GM12878 (cell line): ENCODE measurements around the gene ADAMTSL5. TPM values are rescaled to one million over a fixed set of nuclear protein-coding genes. Genes with fewer than 3 reads are reported as not detected.
A peak's percentile ranks its signal among the peaks of the same experiment; 100 is the strongest.

ENCODE experiments used
- ATAC-seq: fragments of 200-7000 bp; cut with Tn5 transposase; 3 replicates; pipeline ENCODE4 v1.9.1; 2020; ENCODE audit warnings: mild to moderate bottlenecking, moderate library complexity
- BruUV-seq: library from RNA; stranded (reverse); fragments of 400-500 nt; replicated peaks from 2 replicates; lab custom pipeline; 2021; lab: Mats Ljungman, UMichigan
- CTCF ChIA-PET: fragments of 300-600 bp; sonication (Branson Sonifier 250); formaldehyde crosslinking; extraction: SDS; loops from one replicate; lab custom pipeline; 2021; ENCODE audit warnings: inconsistent platforms; lab: Yijun Ruan, JAX
- POLR2A ChIA-PET: fragments of 350-600 bp; formaldehyde crosslinking; extraction: SDS; loops from one replicate; lab custom pipeline; 2021; ENCODE audit warnings: inconsistent platforms; lab: Charles Lee
- RAD21 ChIA-PET: fragments of 300-600 bp; sonication (Branson Sonifier 250); formaldehyde crosslinking; loops from one replicate; lab custom pipeline; 2023; ENCODE audit warnings: antibody characterized with exemption; ENCODE audit not compliant: unreplicated experiment; lab: Charles Lee
- SMC1A ChIA-PET: fragments of 300-600 bp; sonication (Branson Sonifier 250); formaldehyde crosslinking; loops from one replicate; lab custom pipeline; 2023; ENCODE audit not compliant: unreplicated experiment, uncharacterized antibody; lab: Charles Lee
- DNase-seq: peaks from one replicate; pipeline ENCODE4 v3.0.0-alpha.2; 2011; ENCODE audit warnings: low read depth, low spot score
- FAIRE-seq: peaks from 3 replicates; lab custom pipeline; 2011; peaks lifted over from hg19 to GRCh38; lab: Jason Lieb, UNC
- H2AFZ ChIP-seq: 2 replicates; pipeline ENCODE4 v1.6.0; 2011; ENCODE audit warnings: low read depth, low read length, control low read depth; ENCODE audit not compliant: control insufficient read depth
- H3K27ac ChIP-seq: 2 replicates; pipeline ENCODE4 v1.5.1; 2011; ENCODE audit warnings: control low read depth; ENCODE audit not compliant: control insufficient read depth, insufficient read depth
- H3K27me3 ChIP-seq, 2 experiments: replicated peaks in 1 of 2; 2 replicates each; pipeline versions ENCODE4 v1.6.0 to v1.6.1; 2011; ENCODE audit warnings: low read length in 1 of 2; ENCODE audit not compliant: control insufficient read depth in 2 of 2, insufficient read depth in 2 of 2
- H3K36me3 ChIP-seq, 2 experiments: 2 replicates each; pipeline ENCODE4 v1.5.1; 2011; ENCODE audit warnings: low read length in 1 of 2; ENCODE audit not compliant: control insufficient read depth in 2 of 2, insufficient read depth in 2 of 2
- H3K4me1 ChIP-seq: 2 replicates; pipeline ENCODE4 v1.6.1; 2011; ENCODE audit warnings: mild to moderate bottlenecking, low read length, moderate library complexity, mixed read lengths; ENCODE audit not compliant: control insufficient read depth, insufficient read depth
- H3K4me2 ChIP-seq: 2 replicates; pipeline ENCODE4 v1.6.0; 2011; ENCODE audit warnings: control low read depth; ENCODE audit not compliant: control insufficient read depth, insufficient read depth
- H3K4me3 ChIP-seq: fragments of 200-600 bp; sonication (generic); 2 replicates; pipeline ENCODE4 v1.5.1; 2016
- H3K79me2 ChIP-seq: 2 replicates; pipeline ENCODE4 v1.6.0; 2011; ENCODE audit warnings: low read length; ENCODE audit not compliant: control insufficient read depth, insufficient read depth
- H3K9ac ChIP-seq: 2 replicates; pipeline ENCODE4 v1.8.0; 2011; ENCODE audit warnings: low read length, control low read depth, mixed read lengths; ENCODE audit not compliant: control insufficient read depth, insufficient read depth
- H3K9me3 ChIP-seq: replicated peaks from 3 replicates; pipeline ENCODE4 v1.5.1; 2011; ENCODE audit warnings: mild to moderate bottlenecking, low read length; ENCODE audit not compliant: control insufficient read depth, insufficient read depth
- H4K20me1 ChIP-seq: 2 replicates; pipeline ENCODE4 v1.6.0; 2011; ENCODE audit not compliant: control insufficient read depth, insufficient read depth
- ATF7 ChIP-seq: fragments of 450-650 bp; IDR thresholded peaks from 2 replicates; pipeline ENCODE4 v1.6.1; 2016; ENCODE audit warnings: low read depth, mild to moderate bottlenecking
- CBFB ChIP-seq: IDR thresholded peaks from 2 replicates; pipeline ENCODE4 v1.6.1; 2016; ENCODE audit warnings: antibody characterized with exemption, low read depth
- CBX5 ChIP-seq: sonication (generic); IDR thresholded peaks from 2 replicates; pipeline ENCODE4 v1.6.1; 2016; ENCODE audit warnings: low read depth, moderate library complexity, mild to moderate bottlenecking, inconsistent platforms
- DPF2 ChIP-seq: fragments of 450-650 bp; IDR thresholded peaks from 2 replicates; pipeline ENCODE4 v1.6.1; 2017; ENCODE audit warnings: mild to moderate bottlenecking
- ETV6 ChIP-seq, 2 experiments: fragments of 450-650 bp in 1 of 2; IDR thresholded peaks in 1 of 2; conservative IDR thresholded peaks in 1 of 2; 2 replicates each; pipeline ENCODE4 v1.6.1; 2014; ENCODE audit warnings: antibody characterized with exemption in 1 of 2, borderline replicate concordance in 1 of 2, low read depth in 1 of 2, mild to moderate bottlenecking in 1 of 2, moderate library complexity in 1 of 2
- MEF2A ChIP-seq: IDR thresholded peaks from 2 replicates; pipeline ENCODE4 v1.6.1; 2011; ENCODE audit warnings: low read depth, mild to moderate bottlenecking, low read length, moderate library complexity; ENCODE audit not compliant: insufficient read depth
- MYC ChIP-seq: IDR thresholded peaks from 2 replicates; pipeline ENCODE4 v1.6.1; 2011; ENCODE audit warnings: mild to moderate bottlenecking, low read length, moderate library complexity, inconsistent platforms; ENCODE audit not compliant: insufficient read depth, insufficient replicate concordance, insufficient read length, severe bottlenecking
- NR2C2 ChIP-seq: IDR thresholded peaks from 2 replicates; pipeline ENCODE4 v1.6.1; 2011; ENCODE audit warnings: borderline replicate concordance, low read depth; ENCODE audit not compliant: control insufficient read depth, insufficient read length
- NR2F1 ChIP-seq: fragments of 450-650 bp; conservative IDR thresholded peaks from 2 replicates; pipeline ENCODE4 v1.6.1; 2017; ENCODE audit warnings: mild to moderate bottlenecking
- RAD21 ChIP-seq: IDR thresholded peaks from 2 replicates; pipeline ENCODE4 v1.6.1; 2011; ENCODE audit warnings: mild to moderate bottlenecking, low read depth, low read length, moderate library complexity; ENCODE audit not compliant: insufficient read depth
- SIX5 ChIP-seq: IDR thresholded peaks from 2 replicates; pipeline ENCODE4 v1.6.1; 2011; ENCODE audit warnings: mild to moderate bottlenecking, low read depth, low read length, moderate library complexity; ENCODE audit not compliant: severe bottlenecking
- STAT1 ChIP-seq: fragments of 450-650 bp; conservative IDR thresholded peaks from 2 replicates; pipeline ENCODE4 v1.6.1; 2014; ENCODE audit warnings: antibody characterized with exemption, mild to moderate bottlenecking
- SUPT20H ChIP-seq: IDR thresholded peaks from 2 replicates; pipeline ENCODE4 v1.6.1; 2011; ENCODE audit warnings: low read depth, mild to moderate bottlenecking, low read length, moderate library complexity, borderline replicate concordance; ENCODE audit not compliant: control insufficient read depth
- YY1 ChIP-seq: IDR thresholded peaks from 2 replicates; pipeline ENCODE4 v1.6.1; 2011; ENCODE audit warnings: low read depth, mild to moderate bottlenecking, low read length
- ZNF622 ChIP-seq: fragments of 450-650 bp; IDR thresholded peaks from 2 replicates; pipeline ENCODE4 v1.6.1; 2017; ENCODE audit warnings: mild to moderate bottlenecking, inconsistent platforms
- WGBS: methylation state at CpG from one replicate; pipeline ENCODE4 v1.1.6; 2016; ENCODE audit warnings: low lambda C conversion rate; ENCODE audit not compliant: insufficient replicate concordance, insufficient coverage; ENCODE audit errors: missing lambda C conversion rate; 5-methylcytosine and 5-hydroxymethylcytosine counted together
- in situ Hi-C: fragments of 300-500 bp; cut with MboI; formaldehyde crosslinking; loops from 9 replicates; pipeline ENCODE4 v1.14.3; 2018; ENCODE audit warnings: mixed read lengths
- intact Hi-C: fragments of 100-400 bp; cut with micrococcal nuclease; formaldehyde crosslinking; loops from one replicate; pipeline ENCODE4 v1.14.2; 2022; ENCODE audit not compliant: unreplicated experiment
- polyA plus RNA-seq, 11 experiments: library from polyadenylated mRNA; depleted of rRNA in 4 of 11; unstranded in 6 of 11; stranded (reverse) in 5 of 11; fragments of >200 nt; fragmentation: Nextera tagmentation in 4 of 11; fragmentation: Illumina TruSeq in 1 of 11; extraction: Ambion mirVana in 4 of 11; extraction: Trizol in 1 of 11; gene quantifications; 1 replicate in 1 of 11; 2 replicates in 10 of 11; pipeline versions ENCODE4 v1.2.1 to v1.2.3, GENCODE V29; 2011 to 2016; ENCODE audit warnings: inconsistent platforms in 2 of 11, missing spikeins in 2 of 11, low read depth in 1 of 11
- total RNA-seq, 4 experiments: library from RNA; depleted of rRNA in 3 of 4; stranded (reverse); fragments of >200 nt in 3 of 4; fragmentation: Illumina TruSeq in 1 of 4; extraction: Trizol in 1 of 4; gene quantifications; 2 replicates each; pipeline versions ENCODE4 v1.2.1 to v1.2.3, GENCODE V29; 2013 to 2021
- TF ChIP-seq, protein P1 (sequence below): IDR thresholded peaks from 2 replicates; pipeline ENCODE4 v1.6.1; 2012; ENCODE audit warnings: low read depth, low read length, improper control_type of control experiment
- TF ChIP-seq, protein P2 (sequence below): fragments of 450-650 bp; formaldehyde crosslinking; IDR thresholded peaks from 2 replicates; pipeline ENCODE4 v1.5.0; 2022; ENCODE audit warnings: mild to moderate bottlenecking, missing genetic modification characterization
- TF ChIP-seq, protein P3 (sequence below): IDR thresholded peaks from 2 replicates; pipeline ENCODE4 v1.6.1; 2012; ENCODE audit warnings: low read depth, low read length, improper control_type of control experiment

ADAMTSL5 gene
- total and polyA plus RNA-seq, 10 of the 15 experiments (the other 5 are each of a cell fraction or from before 2014, with no cell fraction given) = 0.04 to 0.83 (median 0.32) TPM; not detected in 4

DNA sequence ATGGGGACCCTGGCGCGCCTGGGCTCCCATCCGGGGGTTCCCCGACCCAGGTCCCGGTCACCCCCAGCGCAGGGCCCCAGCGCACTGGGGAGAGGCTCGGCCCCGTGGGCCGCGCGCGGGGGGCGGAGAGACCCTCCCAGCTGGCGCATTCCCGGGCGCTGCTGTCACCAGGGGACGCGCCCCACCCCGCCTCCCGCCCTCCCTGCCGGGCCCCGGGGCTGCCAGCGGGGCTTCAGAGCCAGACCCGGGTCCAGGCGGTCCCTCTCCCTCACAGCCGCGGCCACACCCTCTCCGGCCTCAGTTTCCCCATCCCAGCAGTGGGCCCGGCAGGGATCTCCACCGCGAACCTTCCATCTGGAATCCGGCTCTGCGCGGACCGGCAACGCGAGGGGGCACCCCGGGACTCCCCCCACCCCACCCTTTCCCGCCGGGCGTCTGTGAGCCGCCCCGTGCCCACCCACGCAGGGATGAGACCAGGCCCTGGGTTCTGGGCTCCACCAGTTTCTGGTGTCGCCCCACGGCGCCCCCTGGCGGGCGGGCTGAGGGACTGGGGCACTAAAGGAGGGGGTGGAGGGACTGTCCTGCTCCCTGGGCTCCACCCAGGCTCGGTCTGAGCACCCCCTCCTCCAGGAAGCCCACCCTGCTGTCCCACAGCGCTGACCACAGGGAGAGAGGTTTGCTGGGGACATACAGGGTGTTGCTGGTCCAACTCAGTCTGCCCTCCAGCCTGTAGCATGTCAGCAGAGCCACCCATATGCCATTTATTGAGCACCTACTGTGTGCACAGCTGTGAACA, 878 bp upstream of the ADAMTSL5 start:
- Histone ChIP-seq H2AFZ (no peak overlapping the region), H3K9me3 (no peaks in the 10 kb centered on the region), H3K79me2 (no peaks in the 10 kb centered on the region), H3K4me2 (peak overlapping the region; percentile 77), H3K36me3 (no peaks in the 10 kb centered on the region), H3K4me3 (no peak overlapping the region; the same call in 1 of the 2 replicates), H3K9ac (no peak overlapping the region), H3K27ac (no peak overlapping the region), H3K27me3 (no peaks in the 10 kb centered on the region; a peak in 1 of 4 replicates), H3K4me1 (no peaks in the 10 kb centered on the region), H4K20me1 (no peaks in the 10 kb centered on the region)
- BruUV-seq = no TSS peak
- intact Hi-C loops = no loop called here
- ChIA-PET RAD21 (no interaction called here), SMC1A (no interaction called here), CTCF (no interaction called here), POLR2A (no interaction called here)
- ATAC-seq (peak; percentile 88), FAIRE-seq (no peak), DNase-seq (no peak)
- in situ Hi-C loops = no loop called here
- 7% methylated on average over 34 of the region's 52 CpGs for WGBS
- TF ChIP-seq RAD21 (peak; percentile 37; the same call in 1 of the 2 replicates), SUPT20H (no peak), ZNF622 (no peak), NR2F1 (no peak), YY1 (0 out of 2 replicates have a peak, but pooled peaks have one; percentile 26), ETV6 (conservative IDR thresholded peaks at IDR 0.05 in 1 of 2, IDR thresholded peaks at IDR 0.05 in 1 of 2; ENCODE audit: borderline replicate concordance in 1 of 2, low read depth in 1 of 2) (no peak), MEF2A (no peak), STAT1 (no peak), MYC (no peak), NR2C2 (no peak), SIX5 (no peak), CBFB (no peak), ATF7 (no peak), CBX5 (no peak), DPF2 (peak; percentile 26; the same call in 1 of the 2 replicates)
- TF ChIP-seq, protein P1, sequence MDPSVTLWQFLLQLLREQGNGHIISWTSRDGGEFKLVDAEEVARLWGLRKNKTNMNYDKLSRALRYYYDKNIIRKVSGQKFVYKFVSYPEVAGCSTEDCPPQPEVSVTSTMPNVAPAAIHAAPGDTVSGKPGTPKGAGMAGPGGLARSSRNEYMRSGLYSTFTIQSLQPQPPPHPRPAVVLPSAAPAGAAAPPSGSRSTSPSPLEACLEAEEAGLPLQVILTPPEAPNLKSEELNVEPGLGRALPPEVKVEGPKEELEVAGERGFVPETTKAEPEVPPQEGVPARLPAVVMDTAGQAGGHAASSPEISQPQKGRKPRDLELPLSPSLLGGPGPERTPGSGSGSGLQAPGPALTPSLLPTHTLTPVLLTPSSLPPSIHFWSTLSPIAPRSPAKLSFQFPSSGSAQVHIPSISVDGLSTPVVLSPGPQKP = no peak
- TF ChIP-seq, protein P2, sequence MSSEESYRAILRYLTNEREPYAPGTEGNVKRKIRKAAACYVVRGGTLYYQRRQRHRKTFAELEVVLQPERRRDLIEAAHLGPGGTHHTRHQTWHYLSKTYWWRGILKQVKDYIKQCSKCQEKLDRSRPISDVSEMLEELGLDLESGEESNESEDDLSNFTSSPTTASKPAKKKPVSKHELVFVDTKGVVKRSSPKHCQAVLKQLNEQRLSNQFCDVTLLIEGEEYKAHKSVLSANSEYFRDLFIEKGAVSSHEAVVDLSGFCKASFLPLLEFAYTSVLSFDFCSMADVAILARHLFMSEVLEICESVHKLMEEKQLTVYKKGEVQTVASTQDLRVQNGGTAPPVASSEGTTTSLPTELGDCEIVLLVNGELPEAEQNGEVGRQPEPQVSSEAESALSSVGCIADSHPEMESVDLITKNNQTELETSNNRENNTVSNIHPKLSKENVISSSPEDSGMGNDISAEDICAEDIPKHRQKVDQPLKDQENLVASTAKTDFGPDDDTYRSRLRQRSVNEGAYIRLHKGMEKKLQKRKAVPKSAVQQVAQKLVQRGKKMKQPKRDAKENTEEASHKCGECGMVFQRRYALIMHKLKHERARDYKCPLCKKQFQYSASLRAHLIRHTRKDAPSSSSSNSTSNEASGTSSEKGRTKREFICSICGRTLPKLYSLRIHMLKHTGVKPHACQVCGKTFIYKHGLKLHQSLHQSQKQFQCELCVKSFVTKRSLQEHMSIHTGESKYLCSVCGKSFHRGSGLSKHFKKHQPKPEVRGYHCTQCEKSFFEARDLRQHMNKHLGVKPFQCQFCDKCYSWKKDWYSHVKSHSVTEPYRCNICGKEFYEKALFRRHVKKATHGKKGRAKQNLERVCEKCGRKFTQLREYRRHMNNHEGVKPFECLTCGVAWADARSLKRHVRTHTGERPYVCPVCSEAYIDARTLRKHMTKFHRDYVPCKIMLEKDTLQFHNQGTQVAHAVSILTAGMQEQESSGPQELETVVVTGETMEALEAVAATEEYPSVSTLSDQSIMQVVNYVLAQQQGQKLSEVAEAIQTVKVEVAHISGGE (CRISPR knock-in tag) = no peak
- TF ChIP-seq, protein P3, sequence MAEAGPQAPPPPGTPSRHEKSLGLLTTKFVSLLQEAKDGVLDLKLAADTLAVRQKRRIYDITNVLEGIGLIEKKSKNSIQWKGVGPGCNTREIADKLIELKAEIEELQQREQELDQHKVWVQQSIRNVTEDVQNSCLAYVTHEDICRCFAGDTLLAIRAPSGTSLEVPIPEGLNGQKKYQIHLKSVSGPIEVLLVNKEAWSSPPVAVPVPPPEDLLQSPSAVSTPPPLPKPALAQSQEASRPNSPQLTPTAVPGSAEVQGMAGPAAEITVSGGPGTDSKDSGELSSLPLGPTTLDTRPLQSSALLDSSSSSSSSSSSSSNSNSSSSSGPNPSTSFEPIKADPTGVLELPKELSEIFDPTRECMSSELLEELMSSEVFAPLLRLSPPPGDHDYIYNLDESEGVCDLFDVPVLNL = no peak
